Activated naive CD4-positive, alpha-beta T cell treated with Interleukin-2 at 50 U/mL for 16 hours (primary cell): ENCODE measurements around the gene STK32C.
"Not testable (repeated sequence)": the region's sequence is repeated elsewhere in the genome, so short reads cannot be mapped to it uniquely, and the experiment has no call there.

Experiments used
- DNase-seq: peaks from one replicate; pipeline ENCODE4 v3.0.0-alpha.2; 2020

STK32C gene

GRCh38 chr10:132279873-132280645 lies 27.7 kb downstream of the STK32C start:
- no peak for DNase-seq

- no peak for DNase-seq
Measured at GRCh38 chr10:132277311-132277741, 30.4 kb downstream of the STK32C start.

- no peak for DNase-seq
Measured at GRCh38 chr10:132276706-132277105, 31.0 kb downstream of the STK32C start.

- DNase-seq, result no peak
Measured at GRCh38 chr10:132276179-132276675, 31.5 kb downstream of the STK32C start.

GRCh38 chr10:132275426-132276178 lies 32.1 kb downstream of the STK32C start:
- no peak for DNase-seq

GRCh38 chr10:132274986-132275385 lies 32.8 kb downstream of the STK32C start:
- no peak for DNase-seq

GRCh38 chr10:132274581-132274980 lies 33.2 kb downstream of the STK32C start:
- no peak for DNase-seq

- no peak for DNase-seq
Measured at GRCh38 chr10:132273966-132274365, 33.8 kb downstream of the STK32C start.

- no peak for DNase-seq
Measured at GRCh38 chr10:132273304-132273944, 34.3 kb downstream of the STK32C start.

GRCh38 chr10:132272231-132272971 lies 35.3 kb downstream of the STK32C start:
- DNase-seq, result no peak

GRCh38 chr10:132271458-132272230 lies 36.1 kb downstream of the STK32C start:
- no peak for DNase-seq

- no peak for DNase-seq
Measured at GRCh38 chr10:132270721-132271457, 36.9 kb downstream of the STK32C start.

- DNase-seq, result no peak
Measured at GRCh38 chr10:132270256-132270655, 37.5 kb downstream of the STK32C start.

GRCh38 chr10:132269266-132270230 lies 38.2 kb downstream of the STK32C start:
- no peak for DNase-seq

GRCh38 chr10:132267916-132268315 lies 39.8 kb downstream of the STK32C start:
- DNase-seq, result not testable (repeated sequence)

GRCh38 chr10:132266594-132267161 lies 41.1 kb downstream of the STK32C start:
- DNase-seq, result no peak

GRCh38 chr10:132265890-132266496 lies 41.8 kb downstream of the STK32C start:
- DNase-seq, result no peak

GRCh38 chr10:132264966-132265889 lies 42.5 kb downstream of the STK32C start:
- DNase-seq, result no peak
